ENCODE results near the gene INPP5A.

DNA sequence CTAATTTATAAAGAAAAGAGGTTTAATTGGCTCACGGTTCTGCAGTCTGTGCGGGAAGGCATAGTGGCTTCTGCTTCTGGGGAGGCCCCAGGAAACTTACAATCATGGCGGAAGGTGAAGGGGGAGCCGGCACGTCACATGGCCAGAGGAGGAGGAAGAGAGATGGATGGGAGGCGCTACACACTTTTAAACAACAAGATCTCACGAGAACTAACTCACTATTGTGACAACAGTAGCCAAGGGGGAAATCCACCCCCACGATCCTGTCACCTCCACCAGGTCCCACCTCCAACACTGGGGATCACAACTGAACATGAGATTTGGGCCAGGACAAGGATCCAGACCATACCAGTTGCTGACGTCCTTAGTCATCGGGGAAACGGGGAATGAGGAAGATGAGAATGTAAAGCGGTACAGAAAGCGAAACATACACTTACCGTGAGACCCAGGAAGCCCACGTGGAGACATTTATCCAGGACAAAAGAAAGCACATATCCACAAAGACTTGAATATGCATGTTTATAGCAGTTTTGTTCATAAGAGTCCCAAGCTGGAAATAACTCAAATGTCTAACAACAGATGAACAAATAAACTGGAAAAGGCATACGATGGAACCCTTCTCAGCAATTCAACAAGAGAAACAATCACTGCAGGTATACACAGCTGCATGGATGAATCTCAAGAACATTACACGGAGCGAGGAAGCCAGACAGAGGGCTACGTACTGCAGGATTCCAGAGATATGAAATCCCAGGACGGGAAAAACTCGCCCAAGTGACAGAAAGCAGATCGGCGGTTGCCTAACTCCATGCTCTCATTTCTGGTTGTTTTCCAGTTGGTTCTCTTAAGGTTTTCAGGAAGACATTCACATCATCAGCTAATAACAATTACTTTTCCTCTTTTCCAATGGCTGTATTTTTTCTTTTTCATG, 26.2 kb upstream of the INPP5A start:
- TF ChIP-seq, protein P1, sequence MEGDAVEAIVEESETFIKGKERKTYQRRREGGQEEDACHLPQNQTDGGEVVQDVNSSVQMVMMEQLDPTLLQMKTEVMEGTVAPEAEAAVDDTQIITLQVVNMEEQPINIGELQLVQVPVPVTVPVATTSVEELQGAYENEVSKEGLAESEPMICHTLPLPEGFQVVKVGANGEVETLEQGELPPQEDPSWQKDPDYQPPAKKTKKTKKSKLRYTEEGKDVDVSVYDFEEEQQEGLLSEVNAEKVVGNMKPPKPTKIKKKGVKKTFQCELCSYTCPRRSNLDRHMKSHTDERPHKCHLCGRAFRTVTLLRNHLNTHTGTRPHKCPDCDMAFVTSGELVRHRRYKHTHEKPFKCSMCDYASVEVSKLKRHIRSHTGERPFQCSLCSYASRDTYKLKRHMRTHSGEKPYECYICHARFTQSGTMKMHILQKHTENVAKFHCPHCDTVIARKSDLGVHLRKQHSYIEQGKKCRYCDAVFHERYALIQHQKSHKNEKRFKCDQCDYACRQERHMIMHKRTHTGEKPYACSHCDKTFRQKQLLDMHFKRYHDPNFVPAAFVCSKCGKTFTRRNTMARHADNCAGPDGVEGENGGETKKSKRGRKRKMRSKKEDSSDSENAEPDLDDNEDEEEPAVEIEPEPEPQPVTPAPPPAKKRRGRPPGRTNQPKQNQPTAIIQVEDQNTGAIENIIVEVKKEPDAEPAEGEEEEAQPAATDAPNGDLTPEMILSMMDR (IDR thresholded peaks at IDR 0.05), result no peak
- TF ChIP-seq POLR2A (IDR thresholded peaks at IDR 0.05) (no peak), EP300 (IDR thresholded peaks at IDR 0.05) (peak in 3 of 4 donors; percentile 23 to 53 (median 44)), POLR2AphosphoS5 (IDR thresholded peaks at IDR 0.05) (peak; percentile 68 to 89 (median 78))

Data from sigmoid colon (tissue), 4 donors.